Natural killer cell treated with Interleukin-12 subunit alpha and Interleukin-12 subunit beta and Interleukin-15 and Interleukin-18, amount 100 ng/mL, for 72 hours (primary cell): ENCODE data around the gene SIGLEC10. TPM values are rescaled to one million over a fixed set of nuclear protein-coding genes. Genes with fewer than 3 reads are reported as not detected.
A peak's percentile ranks its signal among the peaks of the same experiment; 100 is the strongest.

ENCODE experiments used
- ATAC-seq, 2 donors: fragments of 150-1000 bp; cut with Tn5 transposase in 1 of 2; sonication (Bioruptor Pico), chemical (Tn5 transposase) in 1 of 2; 2 replicates each; pipeline ENCODE4 v1.10.0; 2021
- DNase-seq: peaks from one replicate; pipeline ENCODE4 v3.0.0; 2022; ENCODE audit warnings: low spot score
- H3K27ac Mint-ChIP-seq, 2 donors: 1 replicate in 1 of 2; 2 replicates in 1 of 2; pipeline ENCODE4 v1.8.0; 2022; ENCODE audit warnings: mixed read lengths in 2 of 2, mild to moderate bottlenecking in 1 of 2, moderate library complexity in 1 of 2
- H3K27me3 Mint-ChIP-seq, 2 donors: 1 replicate in 1 of 2; 2 replicates in 1 of 2; pipeline ENCODE4 v1.8.0; 2022; ENCODE audit warnings: mixed read lengths in 2 of 2
- H3K36me3 Mint-ChIP-seq: one replicate; pipeline ENCODE4 v1.8.0; 2022; ENCODE audit warnings: mixed read lengths
- H3K4me1 Mint-ChIP-seq, 2 donors: 1 replicate in 1 of 2; 2 replicates in 1 of 2; pipeline ENCODE4 v1.8.0; 2022; ENCODE audit warnings: low read depth in 2 of 2, mixed read lengths in 2 of 2, mild to moderate bottlenecking in 1 of 2
- H3K4me3 Mint-ChIP-seq: one replicate; pipeline ENCODE4 v1.8.0; 2022; ENCODE audit warnings: mixed read lengths
- H3K9me3 Mint-ChIP-seq: 2 replicates; pipeline ENCODE4 v1.8.0; 2022; ENCODE audit warnings: mixed read lengths
- total RNA-seq, 2 donors: library from RNA; stranded (reverse); gene quantifications; one replicate each; pipeline ENCODE4 v1.2.3, GENCODE V29; 2022

The SIGLEC10 gene
- total RNA-seq, 2 donors from 2014 or later = 0.28 to 1.5 TPM

GRCh38 chr19:51372649-51373504 is 44.6 kb downstream of the SIGLEC10 start, which contains the start of gene NKG7:
Gene NKG7, minus strand, starts transcription at chr19:51372654. Its CDS starts 119 bp downstream, at chr19:51372535.
- H3K36me3 Mint-ChIP-seq = peaks cover 17% of the 10 kb centered on the region
- H3K4me1 Mint-ChIP-seq = peaks cover 55 to 67% of the 10 kb centered on the region in 2 donors
- no peaks in the 10 kb centered on the region for H3K9me3 Mint-ChIP-seq
- ATAC-seq = peak; percentile 87
- H3K27ac Mint-ChIP-seq = peak within 1 kb of the TSS; percentile 87 to 93
- no peaks in the 10 kb centered on the region for H3K27me3 Mint-ChIP-seq
- DNase-seq = peak; percentile 97
- H3K4me3 Mint-ChIP-seq = peak within 1 kb of the TSS; percentile 100

DNA sequence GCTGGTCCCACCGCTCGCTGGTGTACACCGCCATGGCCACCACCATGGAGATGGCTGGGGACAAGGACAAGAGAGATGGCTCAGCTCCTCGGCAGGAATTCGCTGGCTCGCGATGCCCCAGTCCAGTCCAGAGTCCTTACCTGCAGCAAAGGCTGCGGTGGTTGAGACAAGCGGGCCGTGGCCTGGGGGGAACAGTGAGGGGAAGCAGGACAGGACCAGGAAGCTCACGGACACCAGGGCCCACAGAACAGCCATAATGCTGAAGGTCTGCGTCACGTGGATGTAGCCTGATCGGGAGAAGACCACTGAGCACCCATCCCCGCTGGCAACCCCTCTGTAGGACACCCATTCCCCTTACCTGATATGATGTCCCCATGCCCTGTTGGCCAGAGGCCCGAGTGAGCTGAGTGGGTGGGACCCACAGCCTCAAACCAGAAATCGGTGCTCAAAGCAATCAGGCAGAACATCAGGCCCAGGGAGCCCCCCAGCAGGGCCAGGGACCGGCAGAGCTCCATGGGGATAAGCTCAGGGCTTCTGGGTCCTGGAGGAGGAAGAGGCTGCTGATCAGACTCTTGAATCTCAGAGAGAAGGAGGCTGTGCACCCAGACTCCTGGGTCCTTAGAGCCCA is 45.3 kb downstream of the SIGLEC10 start:
- H3K9me3 Mint-ChIP-seq = no peaks in the 10 kb centered on the region
- peaks cover 17% of the 10 kb centered on the region for H3K36me3 Mint-ChIP-seq
- DNase-seq (no peak), ATAC-seq (no peak)
- H3K27ac Mint-ChIP-seq = peak overlapping the region; percentile 87 to 93
- H3K27me3 Mint-ChIP-seq = no peaks in the 10 kb centered on the region
- H3K4me1 Mint-ChIP-seq = peaks cover 62 to 67% of the 10 kb centered on the region in 2 donors
- H3K4me3 Mint-ChIP-seq = peak overlapping the region; percentile 100

GRCh38 chr19:51371186-51371690 is 46.2 kb downstream of the SIGLEC10 start:
- ATAC-seq = no peak
- Mint-ChIP-seq H3K27ac (peak overlapping the region; percentile 87 to 93), H3K4me1 (peaks cover 63 to 67% of the 10 kb centered on the region in 2 donors), H3K9me3 (no peaks in the 10 kb centered on the region), H3K4me3 (peak overlapping the region; percentile 100), H3K36me3 (peaks cover 17% of the 10 kb centered on the region), H3K27me3 (no peaks in the 10 kb centered on the region)
- DNase-seq = no peak

- DNase-seq (no peak), ATAC-seq (no peak)
- peaks cover 62 to 67% of the 10 kb centered on the region in 2 donors for H3K4me1 Mint-ChIP-seq
- H3K4me3 Mint-ChIP-seq = peak overlapping the region; percentile 100
- H3K27me3 Mint-ChIP-seq = no peaks in the 10 kb centered on the region
- peaks cover 17% of the 10 kb centered on the region for H3K36me3 Mint-ChIP-seq
- H3K9me3 Mint-ChIP-seq = no peaks in the 10 kb centered on the region
- H3K27ac Mint-ChIP-seq = peak overlapping the region; percentile 87 to 93
Observed at GRCh38 chr19:51370230-51370629, 47.2 kb downstream of the SIGLEC10 start.

DNA sequence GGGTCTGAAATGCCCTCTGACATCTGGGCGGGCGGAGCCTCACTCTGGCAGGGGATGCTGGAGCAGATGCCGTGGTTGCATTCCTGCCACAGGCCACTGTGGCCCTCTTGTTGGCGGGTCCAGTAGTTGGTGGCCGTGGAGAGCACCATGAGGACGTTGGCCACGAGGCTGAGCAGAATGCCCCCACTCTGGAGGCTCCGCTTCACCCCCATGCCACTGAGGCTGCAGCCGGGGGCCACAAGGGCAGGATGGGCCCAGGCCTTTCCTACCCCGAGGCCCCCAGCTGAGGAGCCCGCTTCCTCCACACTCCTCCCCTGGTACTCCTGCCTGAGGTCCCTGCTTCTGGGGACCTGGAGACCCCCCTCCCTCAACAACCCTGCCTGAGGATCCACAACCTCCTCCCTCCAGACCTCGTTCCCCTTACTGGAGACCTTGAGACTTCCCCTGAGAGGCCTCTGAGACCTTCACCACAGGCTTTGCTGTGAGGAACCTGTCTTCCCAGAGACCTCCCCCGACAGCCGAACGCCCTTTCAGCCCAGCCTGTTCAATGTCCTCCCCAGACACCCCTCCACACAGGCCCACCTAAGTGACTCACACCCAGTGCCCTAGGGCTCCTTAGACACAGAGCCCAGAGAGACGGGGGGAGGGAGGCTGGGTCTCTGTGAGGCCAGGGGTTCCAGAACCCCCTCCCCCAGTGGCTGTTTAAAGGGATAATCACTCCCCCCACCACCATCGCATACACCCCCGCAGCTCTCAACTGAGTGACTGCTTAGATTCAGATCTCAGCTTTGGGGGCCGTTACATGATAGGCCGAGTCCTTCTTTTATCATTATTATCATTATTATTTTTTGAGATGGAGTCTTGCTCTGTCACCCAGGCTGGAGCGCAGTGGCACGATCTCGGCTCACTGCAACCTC is 48.8 kb downstream of the SIGLEC10 start, which contains the start of gene CLDND2:
CLDND2 (minus strand) TSS at position 638 of the 917 bp plus-strand sequence; CDS start at position 212, 426 bp downstream.
- ATAC-seq (no peak), DNase-seq (no peak)
- H3K4me3 Mint-ChIP-seq = peak within 1 kb of the TSS; percentile 100
- peaks cover 60 to 63% of the 10 kb centered on the region in 2 donors for H3K4me1 Mint-ChIP-seq
- H3K27ac Mint-ChIP-seq = peak within 1 kb of the TSS; percentile 87 to 93
- H3K9me3 Mint-ChIP-seq = no peaks in the 10 kb centered on the region
- H3K27me3 Mint-ChIP-seq = no peaks in the 10 kb centered on the region
- peaks cover 17% of the 10 kb centered on the region for H3K36me3 Mint-ChIP-seq

- peak; percentile 99 for DNase-seq
- peak; percentile 88 to 91 for ATAC-seq
- H3K9me3 Mint-ChIP-seq = no peaks in the 10 kb centered on the region
- peak overlapping the region; percentile 87 to 93 for H3K27ac Mint-ChIP-seq
- peaks cover 59 to 62% of the 10 kb centered on the region in 2 donors for H3K4me1 Mint-ChIP-seq
- H3K4me3 Mint-ChIP-seq = peak overlapping the region; percentile 100
- H3K27me3 Mint-ChIP-seq = no peaks in the 10 kb centered on the region
- peaks cover 17% of the 10 kb centered on the region for H3K36me3 Mint-ChIP-seq
Observed at GRCh38 chr19:51367565-51368365, 49.7 kb downstream of the SIGLEC10 start.

- peaks cover 59 to 64% of the 10 kb centered on the region in 2 donors for H3K4me1 Mint-ChIP-seq
- H3K36me3 Mint-ChIP-seq = peaks cover 17% of the 10 kb centered on the region
- H3K27me3 Mint-ChIP-seq = no peaks in the 10 kb centered on the region
- peak overlapping the region; percentile 87 to 93 for H3K27ac Mint-ChIP-seq
- DNase-seq = peak; percentile 71
- ATAC-seq = no peak
- peak overlapping the region; percentile 100 for H3K4me3 Mint-ChIP-seq
- no peaks in the 10 kb centered on the region for H3K9me3 Mint-ChIP-seq
Observed at GRCh38 chr19:51367255-51367564, 50.2 kb downstream of the SIGLEC10 start.

- DNase-seq = peak; percentile 95
- Mint-ChIP-seq H3K27me3 (no peaks in the 10 kb centered on the region), H3K4me3 (peak overlapping the region; percentile 100), H3K4me1 (peaks cover 63 to 69% of the 10 kb centered on the region in 2 donors), H3K36me3 (peaks cover 17% of the 10 kb centered on the region), H3K9me3 (no peaks in the 10 kb centered on the region), H3K27ac (peak overlapping the region; percentile 87 to 93)
- ATAC-seq = peak; percentile 60 to 70
Observed at GRCh38 chr19:51366389-51367254, 50.8 kb downstream of the SIGLEC10 start.

GRCh38 chr19:51365965-51366388 is 51.5 kb downstream of the SIGLEC10 start, which contains the start of gene ETFB:
Gene ETFB, minus strand, starts transcription at chr19:51366388. Its CDS starts 62 bp downstream, at chr19:51366326.
- Mint-ChIP-seq H3K9me3 (no peaks in the 10 kb centered on the region), H3K4me1 (peaks cover 61 to 65% of the 10 kb centered on the region in 2 donors), H3K27ac (peak within 1 kb of the TSS; percentile 87 to 93), H3K27me3 (no peaks in the 10 kb centered on the region), H3K36me3 (peaks cover 11% of the 10 kb centered on the region), H3K4me3 (peak within 1 kb of the TSS; percentile 100)
- no peak for DNase-seq
- no peak for ATAC-seq

- H3K27ac Mint-ChIP-seq = peak overlapping the region; percentile 87 to 93
- H3K36me3 Mint-ChIP-seq = peaks cover 6% of the 10 kb centered on the region
- peaks cover 55 to 59% of the 10 kb centered on the region in 2 donors for H3K4me1 Mint-ChIP-seq
- ATAC-seq = no peak
- no peaks in the 10 kb centered on the region for H3K9me3 Mint-ChIP-seq
- DNase-seq = peak; percentile 62
- no peaks in the 10 kb centered on the region for H3K27me3 Mint-ChIP-seq
- peak overlapping the region; percentile 100 for H3K4me3 Mint-ChIP-seq
Observed at GRCh38 chr19:51365211-51365964, 52.1 kb downstream of the SIGLEC10 start.
